Measurements from ENCODE around the gene PPP2R2B.

PPP2R2B gene

GRCh38 chr5:146538432-146538831 lies 340.1 kb downstream of the PPP2R2B start:
- no peak for TF ChIP-seq CTCF (conservative IDR thresholded peaks at IDR 0.05)
- no peak overlapping the region for H3K27ac ChIP-seq

- no peak overlapping the region for H3K27ac ChIP-seq
- no peak for TF ChIP-seq CTCF (conservative IDR thresholded peaks at IDR 0.05)
These were observed 344.7 kb downstream of the PPP2R2B start for GRCh38 chr5:146533882-146534281.

GRCh38 chr5:146533260-146533857 lies 345.2 kb downstream of the PPP2R2B start:
- peak; percentile 86 for TF ChIP-seq CTCF (conservative IDR thresholded peaks at IDR 0.05)
- no peak overlapping the region for H3K27ac ChIP-seq

Measured in VCaP (cell line).